Measurements from ENCODE around the gene RNF11. TPM values are rescaled to one million over a fixed set of nuclear protein-coding genes. Genes with fewer than 3 reads are reported as not detected.

The RNF11 gene
- total RNA-seq, 1 experiment from 2014 or later, result 110 TPM

- peak; percentile 15 for DNase-seq (ENCODE audit: low spot score)
Measured at GRCh38 chr1:51313268-51313852, 77.3 kb downstream of the RNF11 start.

- DNase-seq (ENCODE audit: low spot score), result peak; percentile 71
Measured at GRCh38 chr1:51313961-51314777, 78.1 kb downstream of the RNF11 start.

- DNase-seq (ENCODE audit: low spot score), result no peak
Measured at GRCh38 chr1:51314974-51315373, 78.9 kb downstream of the RNF11 start.

- DNase-seq (ENCODE audit: low spot score), result no peak
Measured at GRCh38 chr1:51316113-51316845, 80.2 kb downstream of the RNF11 start.

GRCh38 chr1:51316846-51317120, 80.7 kb downstream of the RNF11 start:
- DNase-seq (ENCODE audit: low spot score), result no peak

- DNase-seq (ENCODE audit: low spot score), result no peak
Measured at GRCh38 chr1:51317798-51318197, 81.7 kb downstream of the RNF11 start.

GRCh38 chr1:51320967-51321923, 85.2 kb downstream of the RNF11 start:
- DNase-seq (ENCODE audit: low spot score), result no peak

GRCh38 chr1:51321924-51322280, 85.8 kb downstream of the RNF11 start:
- no peak for DNase-seq (ENCODE audit: low spot score)

GRCh38 chr1:51322417-51323101, 86.5 kb downstream of the RNF11 start:
- no peak for DNase-seq (ENCODE audit: low spot score)

Other genes with a start within 250 kb of the RNF11 start
- gene C1orf185, start 134.0 kb upstream of the RNF11 start, total RNA-seq (2014; rRNA removed; shearing (Covaris generic)), result not detected in 2 replicates
- gene TTC39A, start 94.3 kb downstream of the RNF11 start, total RNA-seq (2014; rRNA removed; shearing (Covaris generic)), result 5.8 and 7.5 TPM in 2 replicates